Head of caudate nucleus (tissue), 42 donors: ENCODE measurements around the gene CXXC1.
"Not testable (repeated sequence)": the region's sequence is repeated elsewhere in the genome, so short reads cannot be mapped to it uniquely, and the experiment has no call there.

Source experiments
- DNase-seq, 42 donors: peaks; one replicate each; pipeline versions ENCODE4 v3.0.0 to v3.0.0-alpha.2; 2020 to 2021; ENCODE audit warnings: mixed read lengths in 7 of 42
- intact Hi-C: fragments of 100-400 bp; cut with DNase I; formaldehyde crosslinking; loops from one replicate; pipeline ENCODE4 v1.15.0; 2022

The CXXC1 gene

GRCh38 chr18:50281295-50281971, 6.1 kb downstream of the CXXC1 start, which contains the start of gene MBD1:
MBD1 (minus strand) TSS chr18:50281523; CDS start chr18:50279992, 1,531 bp downstream.
- peak; percentile 94 to 99 (median 98) for DNase-seq
- intact Hi-C loops: loop anchor here (5.0 kb wide), 1 partner anchor 96 kb away; the partner anchor contains the start of gene SKA1

GRCh38 chr18:50280707-50281294, 6.7 kb downstream of the CXXC1 start:
- intact Hi-C loops: loop anchor here (5.0 kb wide), 1 partner anchor 96 kb away; the partner anchor contains the start of gene SKA1
- DNase-seq: no peak

- no peak for DNase-seq
- intact Hi-C loops: loop anchor here (5.0 to 10.0 kb wide), 2 partner anchors 98 to 785 kb away; partner anchors contain the start of genes RPL17 and SKA1
Measured at GRCh38 chr18:50279752-50280151, 7.7 kb downstream of the CXXC1 start.

GRCh38 chr18:50277942-50278341, 9.6 kb downstream of the CXXC1 start:
- intact Hi-C loops: loop anchor here (10.0 kb wide), 1 partner anchor 783 kb away; the partner anchor contains the start of gene RPL17
- no peak for DNase-seq

GRCh38 chr18:50276452-50276851, 11.0 kb downstream of the CXXC1 start:
- intact Hi-C loops: loop anchor here (10.0 kb wide), 1 partner anchor 782 kb away; the partner anchor contains the start of gene RPL17

GRCh38 chr18:50275503-50276036, 11.9 kb downstream of the CXXC1 start:
- intact Hi-C loops: loop anchor here (10.0 kb wide), 1 partner anchor 781 kb away; the partner anchor contains the start of gene RPL17
- DNase-seq: no peak

More at GRCh38 chr18:50276452-50276851, 11.0 kb downstream of the CXXC1 start:
- no peak for DNase-seq

GRCh38 chr18:50274941-50275340, 12.6 kb downstream of the CXXC1 start:
- intact Hi-C loops: loop anchor here (10.0 kb wide), 1 partner anchor 780 kb away; the partner anchor contains the start of gene RPL17
- no peak for DNase-seq

- intact Hi-C loops: loop anchor here (10.0 kb wide), 1 partner anchor 779 kb away; the partner anchor contains the start of gene RPL17
Measured at GRCh38 chr18:50274044-50274442, 13.4 kb downstream of the CXXC1 start.

GRCh38 chr18:50273203-50274043, 14.1 kb downstream of the CXXC1 start:
- intact Hi-C loops: loop anchor here (10.0 kb wide), 1 partner anchor 779 kb away; the partner anchor contains the start of gene RPL17

More at GRCh38 chr18:50274044-50274442, 13.4 kb downstream of the CXXC1 start:
- DNase-seq: no peak

GRCh38 chr18:50272568-50272967, 14.9 kb downstream of the CXXC1 start:
- no peak for DNase-seq
- intact Hi-C loops: loop anchor here (10.0 kb wide), 1 partner anchor 778 kb away; the partner anchor contains the start of gene RPL17

More at GRCh38 chr18:50273203-50274043, 14.1 kb downstream of the CXXC1 start:
- DNase-seq: no peak

GRCh38 chr18:50268022-50268747, 19.3 kb downstream of the CXXC1 start:
- DNase-seq: peak in 41 of 42 donors; percentile 46 to 89 (median 73)
- intact Hi-C loops: no loop called here

- intact Hi-C loops: no loop called here
- peak; percentile 76 to 95 (median 88) for DNase-seq
Measured at GRCh38 chr18:50266248-50266704, 21.2 kb downstream of the CXXC1 start, which contains the start of gene CFAP53. CFAP53 (minus strand) TSS chr18:50266495; CDS start chr18:50266404, 91 bp downstream.

GRCh38 chr18:50262977-50263376, 24.5 kb downstream of the CXXC1 start:
- DNase-seq: no peak
- intact Hi-C loops: no loop called here

- intact Hi-C loops: no loop called here
Measured at GRCh38 chr18:50250935-50251334, 36.6 kb downstream of the CXXC1 start.

GRCh38 chr18:50249576-50249975, 37.9 kb downstream of the CXXC1 start:
- intact Hi-C loops: no loop called here
- no peak for DNase-seq

More at GRCh38 chr18:50250935-50251334, 36.6 kb downstream of the CXXC1 start:
- DNase-seq: no peak

- no peak for DNase-seq
- intact Hi-C loops: no loop called here
Measured at GRCh38 chr18:50247561-50247960, 39.9 kb downstream of the CXXC1 start.

GRCh38 chr18:50241768-50242167, 45.7 kb downstream of the CXXC1 start:
- intact Hi-C loops, DNase-seq: not testable (repeated sequence)
